Stimulated activated CD4-positive, alpha-beta T cell treated with anti-CD3 and anti-CD28 coated beads, Interleukin-1b, Interleukin-23, amount 100 ng/mL, for 48 hours (primary cell): ENCODE data around the gene RABGAP1L.

Source experiments
- DNase-seq: peaks from one replicate; pipeline ENCODE4 v3.0.0-alpha.2; 2020

RABGAP1L gene

GRCh38 chr1:174902531-174903099 is 743.3 kb downstream of the RABGAP1L start:
- no peak for DNase-seq

- no peak for DNase-seq
Observed at GRCh38 chr1:174911606-174912005, 752.3 kb downstream of the RABGAP1L start.

DNA sequence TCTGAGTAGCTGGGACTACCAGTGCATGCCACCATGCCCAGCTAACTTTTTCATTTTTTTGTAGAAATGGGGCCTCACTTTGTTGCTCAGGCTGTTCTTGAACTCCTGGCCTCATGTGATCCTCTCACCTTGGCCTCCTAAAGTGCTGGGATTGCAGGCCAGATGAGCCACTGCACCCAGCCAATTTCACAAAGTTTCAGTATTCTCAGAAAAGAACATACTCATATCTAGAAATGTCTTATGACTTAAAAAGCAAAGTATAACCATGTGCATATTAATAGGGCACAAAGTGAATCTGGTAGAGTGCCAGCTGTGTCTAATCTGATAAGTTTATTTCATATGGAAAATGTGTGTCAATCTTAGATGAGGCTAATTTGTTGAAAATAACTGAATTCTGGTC is 752.9 kb downstream of the RABGAP1L start:
- DNase-seq: peak; percentile 56

- no peak for DNase-seq
Observed at GRCh38 chr1:174913225-174913903, 754.0 kb downstream of the RABGAP1L start.

GRCh38 chr1:174914991-174915390 is 755.7 kb downstream of the RABGAP1L start:
- no peak for DNase-seq

DNA sequence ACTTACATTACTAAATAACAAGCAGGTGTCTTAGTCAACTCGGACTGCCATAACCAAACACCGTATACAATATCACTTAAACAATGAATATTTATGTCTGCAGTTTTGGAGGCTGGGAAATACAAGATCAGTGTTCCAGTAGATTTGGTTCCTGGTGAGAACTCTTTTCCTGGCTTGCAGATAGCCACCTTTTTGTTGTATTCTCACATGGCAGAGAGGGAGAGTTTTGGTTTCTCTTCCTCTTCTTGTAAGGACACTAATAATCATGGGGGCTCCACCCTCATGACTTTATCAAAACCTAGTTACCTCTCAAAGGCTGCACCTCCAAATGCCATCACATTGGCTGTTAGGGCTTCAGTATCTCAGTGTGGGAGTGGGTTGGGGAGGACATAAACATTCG is 757.5 kb downstream of the RABGAP1L start:
- DNase-seq: no peak

GRCh38 chr1:174920093-174920492 is 760.8 kb downstream of the RABGAP1L start:
- no peak for DNase-seq

GRCh38 chr1:174922121-174922520 is 762.8 kb downstream of the RABGAP1L start:
- DNase-seq: no peak

DNA sequence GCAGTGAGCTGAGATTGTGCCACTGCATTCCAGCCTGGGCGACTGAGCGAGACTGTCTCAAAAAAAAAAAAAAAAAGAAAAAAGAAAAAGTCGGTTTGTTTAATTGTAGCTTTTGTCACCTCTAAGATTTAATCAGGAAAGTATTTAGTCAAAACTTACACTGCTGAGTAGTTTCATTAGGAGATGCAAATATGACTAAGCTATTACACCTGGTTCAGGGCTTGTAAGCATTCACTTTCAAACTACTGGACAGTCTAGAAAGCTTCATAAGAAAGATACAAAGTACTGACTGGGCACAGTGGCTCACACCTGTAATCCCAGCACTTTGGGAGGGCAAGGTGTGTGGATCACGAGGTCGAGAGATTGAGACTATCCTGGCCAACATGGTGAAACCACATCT is 764.5 kb downstream of the RABGAP1L start:
- no peak for DNase-seq

- DNase-seq: no peak
Observed at GRCh38 chr1:174928541-174928940, 769.2 kb downstream of the RABGAP1L start.

GRCh38 chr1:174931214-174931613 is 771.9 kb downstream of the RABGAP1L start:
- no peak for DNase-seq

- no peak for DNase-seq
Observed at GRCh38 chr1:174932587-174932986, 773.3 kb downstream of the RABGAP1L start.

DNA sequence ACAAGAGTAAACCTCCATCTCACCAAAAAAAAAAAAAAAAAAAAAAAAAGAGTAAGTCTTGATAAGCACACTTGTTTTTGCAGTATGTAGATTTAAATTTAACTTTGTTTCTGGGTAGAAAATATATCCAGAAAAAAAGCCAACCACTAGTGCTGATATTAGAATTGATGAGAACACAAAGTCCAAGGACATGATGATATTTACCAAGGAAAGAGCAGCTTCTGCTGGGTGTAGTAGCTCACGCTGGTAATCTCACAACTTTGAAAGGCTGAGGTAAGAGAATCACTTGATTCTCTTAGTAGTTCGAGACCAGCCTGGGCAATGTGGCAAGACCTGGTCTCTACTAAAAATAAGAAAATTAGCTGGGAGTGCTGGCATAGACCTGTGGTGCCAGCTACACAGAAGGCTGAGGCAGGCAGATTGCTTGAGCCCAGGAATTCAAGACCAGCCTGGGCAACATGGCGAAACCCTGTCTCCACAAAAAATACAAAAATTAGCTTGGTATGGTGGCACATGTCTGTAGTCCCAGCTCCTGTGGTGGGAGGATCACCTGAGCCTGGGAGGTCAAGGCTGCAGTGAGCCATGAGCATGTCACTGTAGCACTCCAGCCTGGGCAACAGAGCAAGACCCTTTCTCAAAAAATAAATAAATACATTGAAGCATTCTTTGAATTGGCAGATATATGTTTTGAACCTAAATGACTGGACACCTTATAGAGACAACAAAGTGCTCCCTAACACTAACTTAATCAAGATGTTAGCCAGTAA is 776.8 kb downstream of the RABGAP1L start:
- no peak for DNase-seq

DNA sequence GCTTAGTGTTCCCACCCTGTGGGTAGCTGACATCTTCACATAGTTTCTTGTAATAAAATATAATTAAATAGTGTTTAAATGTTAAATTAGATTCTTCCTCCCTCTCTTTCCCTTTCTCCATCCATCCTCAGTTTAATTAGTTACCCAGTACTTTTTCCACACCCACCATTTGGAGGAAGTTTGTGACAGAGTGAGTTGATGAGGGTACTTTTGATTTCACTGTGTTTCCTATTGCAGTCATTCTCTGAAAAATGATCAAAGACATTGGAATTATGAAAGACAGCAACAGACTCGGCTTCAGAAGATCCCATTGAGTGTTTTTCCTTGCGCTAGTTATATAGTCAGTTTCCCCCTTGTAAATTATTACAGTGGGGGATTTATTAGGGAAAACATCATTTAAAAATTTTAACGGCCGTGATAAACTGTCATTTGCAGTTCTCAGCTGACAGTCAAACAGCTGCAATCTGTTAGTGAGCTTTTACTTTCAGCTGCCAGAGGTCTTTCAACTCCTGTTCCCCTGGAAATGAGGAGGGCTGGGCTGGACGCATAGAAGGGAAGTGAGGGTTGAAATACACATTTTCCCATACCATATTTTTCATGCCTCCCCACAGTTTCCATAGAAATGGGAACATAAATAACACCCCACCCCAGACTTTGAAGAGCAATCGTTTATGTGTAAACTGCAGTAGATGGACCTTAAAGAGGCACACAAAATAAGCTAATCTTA is 779.1 kb downstream of the RABGAP1L start:
- DNase-seq: no peak

GRCh38 chr1:174939775-174940545 is 780.6 kb downstream of the RABGAP1L start:
- no peak for DNase-seq

GRCh38 chr1:174940646-174941175 is 781.4 kb downstream of the RABGAP1L start:
- no peak for DNase-seq

DNA sequence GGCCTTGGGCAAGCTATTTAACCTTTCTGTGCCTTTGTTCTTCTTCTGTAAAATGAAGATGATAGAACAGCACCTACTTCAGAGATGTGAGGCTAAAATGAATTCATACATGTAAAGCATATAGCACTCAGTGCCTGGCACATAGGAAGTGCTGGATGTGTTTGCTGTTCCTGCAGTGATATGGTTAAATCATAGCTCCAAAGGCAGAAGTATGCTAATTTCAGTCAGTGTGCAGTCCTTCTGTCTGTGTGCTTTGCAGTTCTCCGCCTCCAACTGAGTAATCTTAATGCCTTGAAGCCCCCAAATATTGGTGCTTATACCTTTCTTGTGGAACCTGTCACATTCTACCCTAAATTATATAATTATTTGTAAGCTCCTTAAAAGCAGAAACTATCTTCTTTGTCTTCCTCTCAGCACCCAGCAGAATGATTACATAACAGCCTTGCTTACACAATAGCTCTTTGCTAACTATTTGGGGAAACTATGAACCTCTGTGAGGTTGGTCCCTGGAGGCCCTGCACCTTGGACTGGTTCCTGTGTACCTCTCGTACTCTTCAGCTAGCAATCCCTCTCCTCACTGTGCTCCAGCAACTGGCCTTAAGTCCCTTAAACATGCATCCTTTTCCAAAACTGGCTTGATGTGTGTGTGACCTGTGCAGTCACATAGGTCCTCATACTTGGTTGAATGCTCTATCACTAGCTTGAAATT is 783.4 kb downstream of the RABGAP1L start:
- no peak for DNase-seq

DNA sequence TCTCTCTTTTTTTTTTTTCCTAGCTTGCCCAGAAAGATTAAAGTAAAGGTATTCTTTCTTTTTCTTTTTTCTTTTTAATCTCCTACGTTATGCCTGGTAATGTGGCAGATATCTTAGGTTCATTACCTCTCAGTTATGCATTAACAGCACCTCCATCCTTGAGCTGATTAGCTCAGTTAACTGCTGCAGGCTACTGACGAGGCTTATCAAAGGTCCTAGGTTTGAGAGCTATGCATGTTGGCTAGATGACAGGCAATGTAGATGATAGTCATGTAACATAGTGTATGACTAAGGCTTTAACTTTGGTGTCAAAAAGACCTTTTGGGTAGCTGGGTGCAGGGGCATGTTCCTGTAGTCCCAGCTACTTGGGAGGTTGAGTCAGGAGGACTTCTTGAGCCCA is 786.7 kb downstream of the RABGAP1L start:
- no peak for DNase-seq

DNA sequence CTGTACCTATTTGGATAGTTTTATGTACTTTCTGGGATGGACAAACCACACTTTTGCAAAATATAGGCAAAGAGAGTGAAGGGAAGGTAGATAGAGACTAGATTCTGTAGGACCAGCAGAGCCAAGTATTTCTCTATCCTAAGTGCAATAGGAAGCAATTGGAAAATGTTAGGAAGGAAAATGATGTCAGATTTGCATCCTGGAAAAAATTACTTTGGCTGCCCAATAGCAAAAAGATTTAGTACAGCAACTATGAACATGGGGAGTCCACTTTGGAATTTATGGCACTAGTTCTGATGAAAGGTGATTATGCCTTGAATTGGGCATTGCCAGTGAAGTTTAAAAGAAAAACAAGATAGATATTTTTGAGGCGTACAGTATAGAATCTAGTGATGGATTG is 789.7 kb downstream of the RABGAP1L start:
- no peak for DNase-seq

- no peak for DNase-seq
Observed at GRCh38 chr1:174949645-174950044, 790.3 kb downstream of the RABGAP1L start.

- DNase-seq: no peak
Observed at GRCh38 chr1:174953285-174954072, 794.2 kb downstream of the RABGAP1L start.
